MM.1S (cell line): ENCODE measurements around the gene FMN1.

ENCODE experiments used
- CTCF ChIP-seq: fragments of 300-600 bp; sonication (generic); IDR thresholded peaks from 2 replicates; pipeline ENCODE4 v1.5.1; 2016; ENCODE audit warnings: antibody characterized with exemption, low read length, mixed read lengths
- EZH2 ChIP-seq: fragments of 300-600 bp; sonication (generic); optimal IDR thresholded peaks from 2 replicates; pipeline ENCODE3; 2017; ENCODE audit warnings: low read depth, mild to moderate bottlenecking, antibody characterized with exemption, low read length, mixed read lengths
- EZH2phosphoT487 ChIP-seq: fragments of 300-600 bp; sonication (generic); IDR thresholded peaks from 2 replicates; pipeline ENCODE4 v1.6.1; 2018; ENCODE audit warnings: antibody characterized with exemption, low read length

GRCh38 chr15:32786906-32787305 lies 407.6 kb downstream of the FMN1 start:
- TF ChIP-seq CTCF (no peak), EZH2phosphoT487 (no peak), EZH2 (no peak)
